SK-N-SH treated with all-trans-retinoic acid at 6 μM for 48 hours (cell line): ENCODE data around the gene NOTO.
"Not testable (repeated sequence)": the region's sequence is repeated elsewhere in the genome, so short reads cannot be mapped to it uniquely, and the experiment has no call there.

Experiments
- ARNTL ChIP-seq: fragments of 450-650 bp; formaldehyde crosslinking; IDR thresholded peaks from 2 replicates; pipeline ENCODE4 v1.5.0; 2020; ENCODE audit warnings: low read depth, mild to moderate bottlenecking, moderate library complexity, borderline replicate concordance
- CREB5 ChIP-seq: fragments of 250-450 bp; sonication (Bioruptor Pico); IDR thresholded peaks from 2 replicates; pipeline ENCODE4 v1.5.1; 2020; ENCODE audit warnings: low read depth, mild to moderate bottlenecking, moderate library complexity
- CSDC2 ChIP-seq: fragments of 250-450 bp; sonication (Bioruptor Pico); IDR thresholded peaks from 2 replicates; pipeline ENCODE4 v1.5.0; 2020; ENCODE audit warnings: mild to moderate bottlenecking, moderate library complexity
- CSRNP3 ChIP-seq: fragments of 250-450 bp; sonication (Bioruptor Pico); IDR thresholded peaks from 2 replicates; pipeline ENCODE4 v1.5.1; 2021; ENCODE audit warnings: mild to moderate bottlenecking, moderate library complexity
- GLIS3 ChIP-seq: fragments of 250-450 bp; sonication (Bioruptor Pico); IDR thresholded peaks from 2 replicates; pipeline ENCODE4 v1.5.0; 2020; ENCODE audit warnings: mild to moderate bottlenecking, moderate library complexity
- OSR1 ChIP-seq: fragments of 250-450 bp; sonication (Bioruptor Pico); IDR thresholded peaks from 2 replicates; pipeline ENCODE4 v1.8.0; 2022; ENCODE audit warnings: moderate library complexity, mild to moderate bottlenecking, inconsistent platforms
- PATZ1 ChIP-seq: fragments of 250-450 bp; sonication (Bioruptor Pico); IDR thresholded peaks from 2 replicates; pipeline ENCODE4 v1.8.0; 2020; ENCODE audit warnings: mild to moderate bottlenecking, moderate library complexity, borderline replicate concordance
- POU6F1 ChIP-seq: fragments of 250-450 bp; sonication (Bioruptor Pico); IDR thresholded peaks from 2 replicates; pipeline ENCODE4 v1.8.0; 2021; ENCODE audit warnings: low read depth, mild to moderate bottlenecking, moderate library complexity, borderline replicate concordance
- RARB ChIP-seq: fragments of 250-450 bp; sonication (Bioruptor Pico); IDR thresholded peaks from 2 replicates; pipeline ENCODE4 v1.8.0; 2021; ENCODE audit warnings: mild to moderate bottlenecking, moderate library complexity
- TOX ChIP-seq: fragments of 250-450 bp; sonication (Bioruptor Pico); IDR thresholded peaks from 2 replicates; pipeline ENCODE4 v1.8.0; 2021; ENCODE audit warnings: mild to moderate bottlenecking, moderate library complexity, borderline replicate concordance
- ZC3H10 ChIP-seq: fragments of 250-450 bp; sonication (Bioruptor Pico); IDR thresholded peaks from 2 replicates; pipeline ENCODE4 v1.5.1; 2021; ENCODE audit warnings: mild to moderate bottlenecking, moderate library complexity
- ZFP3 ChIP-seq: fragments of 250-450 bp; sonication (Bioruptor Pico); IDR thresholded peaks from 2 replicates; pipeline ENCODE4 v1.5.0; 2020; ENCODE audit warnings: mild to moderate bottlenecking, moderate library complexity
- ZFP30 ChIP-seq: fragments of 450-650 bp; formaldehyde crosslinking; IDR thresholded peaks from 2 replicates; pipeline ENCODE4 v1.5.0; 2022; ENCODE audit warnings: mild to moderate bottlenecking, moderate library complexity
- ZNF8 ChIP-seq: fragments of 450-650 bp; formaldehyde crosslinking; IDR thresholded peaks from 2 replicates; pipeline ENCODE4 v1.5.0; 2020; ENCODE audit warnings: mild to moderate bottlenecking, moderate library complexity

GRCh38 chr2:73170341-73170740, 32.0 kb upstream of the NOTO start:
- not testable (repeated sequence) for TF ChIP-seq CREB5; CSDC2 (CRISPR knock-in tag); RARB (CRISPR knock-in tag); TOX (CRISPR knock-in tag); ZFP30 (CRISPR knock-in tag); CSRNP3 (CRISPR knock-in tag); POU6F1; GLIS3 (CRISPR knock-in tag); ZNF8 (CRISPR knock-in tag); ZFP3 (CRISPR knock-in tag); PATZ1 (CRISPR knock-in tag); ZC3H10 (CRISPR knock-in tag); ARNTL (CRISPR knock-in tag); OSR1
